Caco-2 (cell line): Measurements from ENCODE around the gene ABCA13. TPM values are rescaled to one million over a fixed set of nuclear protein-coding genes. Genes with fewer than 3 reads are reported as not detected.

Experiments used
- BruUV-seq: library from RNA; stranded (reverse); fragments of 400-500 nt; replicated peaks from 2 replicates; lab custom pipeline; 2021; lab: Mats Ljungman, UMichigan
- CTCF ChIA-PET: fragments of 300-600 bp; sonication (Branson Sonifier 250); formaldehyde crosslinking; loops from one replicate; lab custom pipeline; 2022; ENCODE audit warnings: antibody characterized with exemption; lab: Charles Lee
- POLR2A ChIA-PET: fragments of 300-600 bp; sonication (Branson Sonifier 250); formaldehyde crosslinking; loops from one replicate; lab custom pipeline; 2022; ENCODE audit warnings: antibody characterized with exemption; lab: Charles Lee
- DNase-seq, 2 experiments: peaks; one replicate each; pipeline versions ENCODE4 v3.0.0 to v3.0.0-alpha.2; 2020 to 2022
- H3K27me3 ChIP-seq: replicated peaks from 2 replicates; pipeline ENCODE4 v1.6.0; 2011; ENCODE audit warnings: low read length; ENCODE audit not compliant: control insufficient read depth, insufficient read depth
- H3K36me3 ChIP-seq: 2 replicates; pipeline ENCODE4 v1.5.1; 2011; ENCODE audit warnings: low read length; ENCODE audit not compliant: control insufficient read depth, insufficient read depth
- H3K4me1 ChIP-seq: fragments of 250-450 bp; sonication (Bioruptor Pico); 2 replicates; pipeline ENCODE4 v1.5.1; 2020; ENCODE audit warnings: mild to moderate bottlenecking
- H3K4me3 ChIP-seq: 2 replicates; pipeline ENCODE4 v1.5.1; 2011; ENCODE audit warnings: low read depth, mild to moderate bottlenecking, control low read depth, low read length
- H3K9me3 ChIP-seq: fragments of 250-450 bp; sonication (Bioruptor Pico); 2 replicates; pipeline ENCODE4 v1.5.1; 2020; ENCODE audit warnings: mild to moderate bottlenecking, moderate library complexity
- H3K27ac Mint-ChIP-seq: one replicate; pipeline ENCODE4 v1.8.0; 2022; ENCODE audit warnings: mixed read lengths; ENCODE audit not compliant: unreplicated experiment
- H3K27me3 Mint-ChIP-seq: one replicate; pipeline ENCODE4 v1.8.0; 2022; ENCODE audit warnings: mixed read lengths; ENCODE audit not compliant: insufficient read depth, unreplicated experiment
- H3K36me3 Mint-ChIP-seq: one replicate; pipeline ENCODE4 v1.8.0; 2022; ENCODE audit warnings: mild to moderate bottlenecking, mixed read lengths; ENCODE audit not compliant: insufficient read depth, unreplicated experiment
- H3K4me1 Mint-ChIP-seq: one replicate; pipeline ENCODE4 v1.8.0; 2022; ENCODE audit warnings: low read depth, mixed read lengths; ENCODE audit not compliant: unreplicated experiment
- H3K4me3 Mint-ChIP-seq: one replicate; pipeline ENCODE4 v1.8.0; 2022; ENCODE audit warnings: mild to moderate bottlenecking, moderate library complexity, mixed read lengths; ENCODE audit not compliant: unreplicated experiment
- H3K9me3 Mint-ChIP-seq: one replicate; pipeline ENCODE4 v1.8.0; 2022; ENCODE audit warnings: mixed read lengths; ENCODE audit not compliant: unreplicated experiment
- intact Hi-C: fragments of 100-400 bp; cut with micrococcal nuclease; formaldehyde crosslinking; loops from one replicate; pipeline ENCODE4 v1.10.0; 2022; ENCODE audit not compliant: unreplicated experiment
- total RNA-seq: library from RNA; stranded (reverse); gene quantifications from 2 replicates; pipeline ENCODE4 v1.2.3, GENCODE V29; 2022
- TF ChIP-seq, protein P1 (sequence below), 2 experiments: fragments of 200-600 bp in 1 of 2; IDR thresholded peaks; 1 replicate in 1 of 2; 2 replicates in 1 of 2; pipeline versions ENCODE4 v1.5.1 to v1.8.0; 2011 to 2022; ENCODE audit warnings: antibody characterized with exemption in 1 of 2, control low read depth in 1 of 2, inconsistent platforms in 1 of 2, low read depth in 1 of 2, low read length in 1 of 2, mild to moderate bottlenecking in 1 of 2, moderate library complexity in 1 of 2; ENCODE audit not compliant: insufficient read depth in 1 of 2, severe bottlenecking in 1 of 2, unreplicated experiment in 1 of 2

The ABCA13 gene
- total RNA-seq, 1 experiment from 2014 or later: 0.07 TPM

- no peak for DNase-seq
- ChIA-PET POLR2A (no interaction called here), CTCF (no interaction called here)
- Histone ChIP-seq H3K36me3 (no peaks in the 10 kb centered on the region), H3K4me3 (no peak overlapping the region), H3K4me1 (no peaks in the 10 kb centered on the region), H3K9me3 (peaks cover 4% of the 10 kb centered on the region; the same call in 1 of the 2 replicates), H3K27me3 (no peaks in the 10 kb centered on the region)
- Mint-ChIP-seq H3K36me3 (no peaks in the 10 kb centered on the region), H3K4me1 (no peaks in the 10 kb centered on the region), H3K4me3 (no peak overlapping the region), H3K9me3 (no peaks in the 10 kb centered on the region), H3K27ac (no peak overlapping the region), H3K27me3 (peaks cover 6% of the 10 kb centered on the region)
- TF ChIP-seq, protein P1, sequence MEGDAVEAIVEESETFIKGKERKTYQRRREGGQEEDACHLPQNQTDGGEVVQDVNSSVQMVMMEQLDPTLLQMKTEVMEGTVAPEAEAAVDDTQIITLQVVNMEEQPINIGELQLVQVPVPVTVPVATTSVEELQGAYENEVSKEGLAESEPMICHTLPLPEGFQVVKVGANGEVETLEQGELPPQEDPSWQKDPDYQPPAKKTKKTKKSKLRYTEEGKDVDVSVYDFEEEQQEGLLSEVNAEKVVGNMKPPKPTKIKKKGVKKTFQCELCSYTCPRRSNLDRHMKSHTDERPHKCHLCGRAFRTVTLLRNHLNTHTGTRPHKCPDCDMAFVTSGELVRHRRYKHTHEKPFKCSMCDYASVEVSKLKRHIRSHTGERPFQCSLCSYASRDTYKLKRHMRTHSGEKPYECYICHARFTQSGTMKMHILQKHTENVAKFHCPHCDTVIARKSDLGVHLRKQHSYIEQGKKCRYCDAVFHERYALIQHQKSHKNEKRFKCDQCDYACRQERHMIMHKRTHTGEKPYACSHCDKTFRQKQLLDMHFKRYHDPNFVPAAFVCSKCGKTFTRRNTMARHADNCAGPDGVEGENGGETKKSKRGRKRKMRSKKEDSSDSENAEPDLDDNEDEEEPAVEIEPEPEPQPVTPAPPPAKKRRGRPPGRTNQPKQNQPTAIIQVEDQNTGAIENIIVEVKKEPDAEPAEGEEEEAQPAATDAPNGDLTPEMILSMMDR (IDR thresholded peaks at IDR 0.05; ENCODE audit: insufficient read depth in 1 of 2, low read depth in 1 of 2, low read length in 1 of 2, severe bottlenecking in 1 of 2, unreplicated experiment in 1 of 2): no peak
- no TSS peak for BruUV-seq
- intact Hi-C loops: no loop called here
Observed at GRCh38 chr7:48237354-48237753, 66.1 kb downstream of the ABCA13 start.

GRCh38 chr7:48242846-48243245, 71.6 kb downstream of the ABCA13 start:
- no peaks in the 10 kb centered on the region for H3K9me3 Mint-ChIP-seq
- CTCF ChIA-PET: no interaction called here
- peaks cover 1% of the 10 kb centered on the region; the same call in 1 of the 2 replicates for H3K27me3 ChIP-seq
- BruUV-seq: no TSS peak
- H3K4me3 Mint-ChIP-seq: no peak overlapping the region
- H3K36me3 Mint-ChIP-seq: no peaks in the 10 kb centered on the region
- H3K4me3 ChIP-seq: no peak overlapping the region
- no peaks in the 10 kb centered on the region for H3K4me1 Mint-ChIP-seq
- intact Hi-C loops: no loop called here
- TF ChIP-seq, protein P1 (IDR thresholded peaks at IDR 0.05; ENCODE audit: insufficient read depth in 1 of 2, low read depth in 1 of 2, low read length in 1 of 2, severe bottlenecking in 1 of 2, unreplicated experiment in 1 of 2): no peak
- peaks cover 25% of the 10 kb centered on the region for H3K27me3 Mint-ChIP-seq
- DNase-seq: no peak
- POLR2A ChIA-PET: no interaction called here
- no peaks in the 10 kb centered on the region for H3K9me3 ChIP-seq
- H3K4me1 ChIP-seq: no peaks in the 10 kb centered on the region
- no peak overlapping the region for H3K27ac Mint-ChIP-seq
- H3K36me3 ChIP-seq: no peaks in the 10 kb centered on the region

DNA sequence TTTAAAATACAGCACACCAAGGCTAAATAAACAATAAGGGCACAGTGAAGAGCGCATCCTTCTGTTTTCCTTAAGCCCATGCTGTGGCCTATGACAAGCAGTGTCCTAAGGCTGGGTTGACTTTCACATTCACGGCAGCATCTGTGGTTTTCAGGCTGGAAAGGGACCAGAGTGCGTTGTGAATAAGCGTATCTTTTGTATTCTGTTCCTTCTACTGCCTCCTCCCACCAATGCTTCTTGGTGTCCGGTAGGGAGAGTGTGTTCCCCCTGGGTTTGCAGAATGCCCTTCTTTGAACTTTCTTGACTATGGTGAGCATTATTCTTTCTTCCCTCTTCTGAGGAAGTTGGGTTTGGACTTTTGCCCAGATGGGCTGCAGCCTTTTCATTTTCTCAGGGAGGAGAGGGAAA, 73.6 kb downstream of the ABCA13 start:
- CTCF ChIA-PET: no interaction called here
- H3K4me3 ChIP-seq: no peak overlapping the region

More for the DNA sequence above, 73.6 kb downstream of the ABCA13 start:
- no peaks in the 10 kb centered on the region for H3K36me3 ChIP-seq
- peaks cover 1% of the 10 kb centered on the region; the same call in 1 of the 2 replicates for H3K27me3 ChIP-seq
- no TSS peak for BruUV-seq
- intact Hi-C loops: no loop called here
- H3K9me3 ChIP-seq: no peaks in the 10 kb centered on the region
- TF ChIP-seq, protein P1 (IDR thresholded peaks at IDR 0.05; ENCODE audit: insufficient read depth in 1 of 2, low read depth in 1 of 2, low read length in 1 of 2, severe bottlenecking in 1 of 2, unreplicated experiment in 1 of 2): no peak
- Mint-ChIP-seq H3K4me1 (no peaks in the 10 kb centered on the region), H3K9me3 (no peaks in the 10 kb centered on the region), H3K27me3 (peaks cover 22% of the 10 kb centered on the region), H3K4me3 (no peak overlapping the region), H3K27ac (no peak overlapping the region), H3K36me3 (no peaks in the 10 kb centered on the region)
- no peak for DNase-seq
- POLR2A ChIA-PET: no interaction called here
- no peaks in the 10 kb centered on the region for H3K4me1 ChIP-seq
